ENCODE data around the gene CHRDL1.

- TF ChIP-seq CTCF (conservative IDR thresholded peaks at IDR 0.05; ENCODE audit: low read depth, low read length) (no peak), EZH2 (IDR thresholded peaks at IDR 0.05; ENCODE audit: low read length, unreplicated experiment) (no peak)
Observed at GRCh38 chrX:110699109-110699508, 96.5 kb downstream of the CHRDL1 start.

All from PC-3 (cell line).